Activated CD4-positive, alpha-beta T cell treated with anti-CD3 and anti-CD28 coated beads, Interleukin-2, amount 10 ng/mL, durations not matched to agents 24 days and 14 days (primary cell): Measurements from ENCODE around the gene MTX1. TPM values are rescaled to one million over a fixed set of nuclear protein-coding genes. Genes with fewer than 3 reads are reported as not detected.
"Not testable (repeated sequence)": the region's sequence is repeated elsewhere in the genome, so short reads cannot be mapped to it uniquely, and the experiment has no call there.

Experiments
- DNase-seq: peaks from one replicate; pipeline ENCODE4 v3.0.0; 2022
- H3K27ac Mint-ChIP-seq: one replicate; pipeline ENCODE4 v1.8.0; 2022; ENCODE audit warnings: mild to moderate bottlenecking, mixed read lengths
- H3K27me3 Mint-ChIP-seq: one replicate; pipeline ENCODE4 v1.8.0; 2022; ENCODE audit warnings: mixed read lengths
- H3K36me3 Mint-ChIP-seq: one replicate; pipeline ENCODE4 v1.8.0; 2022; ENCODE audit warnings: low read depth, mild to moderate bottlenecking, mixed read lengths
- H3K4me1 Mint-ChIP-seq: one replicate; pipeline ENCODE4 v1.8.0; 2021; ENCODE audit warnings: mixed read lengths
- H3K4me3 Mint-ChIP-seq: one replicate; pipeline ENCODE4 v1.8.0; 2022; ENCODE audit warnings: mild to moderate bottlenecking, moderate library complexity, mixed read lengths
- H3K9me3 Mint-ChIP-seq: one replicate; pipeline ENCODE4 v1.8.0; 2021; ENCODE audit warnings: mixed read lengths
- intact Hi-C: fragments of 100-400 bp; cut with micrococcal nuclease; formaldehyde crosslinking; loops from one replicate; pipeline ENCODE4 v1.15.1; 2023
- total RNA-seq: library from RNA; stranded (reverse); gene quantifications from 2 replicates; pipeline ENCODE4 v1.2.3, GENCODE V29; 2022

Gene MTX1
- total RNA-seq, 1 donor from 2014 or later, result 64.7 TPM

GRCh38 chr1:155200920-155201319 lies 7.6 kb upstream of the MTX1 start:
- no peak for DNase-seq
- H3K27me3 Mint-ChIP-seq, result no peaks in the 10 kb centered on the region
- peaks cover 5% of the 10 kb centered on the region for H3K4me1 Mint-ChIP-seq
- H3K27ac Mint-ChIP-seq, result no peak overlapping the region
- H3K36me3 Mint-ChIP-seq, result peaks cover 21% of the 10 kb centered on the region
- intact Hi-C loops, result no loop called here
- no peaks in the 10 kb centered on the region for H3K9me3 Mint-ChIP-seq
- H3K4me3 Mint-ChIP-seq, result no peak overlapping the region

GRCh38 chr1:155202198-155202597 lies 6.3 kb upstream of the MTX1 start:
- Mint-ChIP-seq H3K9me3 (no peaks in the 10 kb centered on the region), H3K4me1 (peaks cover 8% of the 10 kb centered on the region), H3K27ac (no peak overlapping the region), H3K36me3 (peaks cover 16% of the 10 kb centered on the region), H3K27me3 (no peaks in the 10 kb centered on the region), H3K4me3 (no peak overlapping the region)
- no peak for DNase-seq
- intact Hi-C loops, result no loop called here

- Mint-ChIP-seq H3K4me3 (no peak overlapping the region), H3K36me3 (peaks cover 13% of the 10 kb centered on the region), H3K9me3 (no peaks in the 10 kb centered on the region), H3K27ac (peak overlapping the region; percentile 49), H3K27me3 (no peaks in the 10 kb centered on the region), H3K4me1 (peaks cover 13% of the 10 kb centered on the region)
- DNase-seq, result no peak
- intact Hi-C loops, result no loop called here
Observed at GRCh38 chr1:155202731-155203515, 5.6 kb upstream of the MTX1 start.

DNA sequence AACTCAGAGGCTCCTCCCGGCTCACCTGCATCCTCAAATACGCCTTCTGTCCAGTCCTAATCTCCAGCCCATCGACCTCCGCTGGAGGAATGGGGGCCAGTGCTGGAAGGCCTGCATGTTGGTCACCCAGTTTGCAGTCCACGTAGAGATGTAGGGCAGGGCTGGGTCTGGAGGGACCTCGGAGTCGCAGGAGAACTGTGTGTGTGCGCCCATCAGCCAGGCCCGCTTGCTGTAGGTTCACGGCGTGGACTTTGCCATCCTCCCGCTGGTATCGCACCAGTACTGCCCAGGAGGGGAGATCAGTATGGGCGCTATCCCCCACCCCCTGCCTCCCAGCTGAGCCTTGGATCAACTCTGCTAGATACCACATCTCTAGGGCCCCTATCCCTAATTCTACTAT lies 3.5 kb upstream of the MTX1 start:
- no peak for DNase-seq
- Mint-ChIP-seq H3K4me1 (peaks cover 21% of the 10 kb centered on the region), H3K9me3 (no peaks in the 10 kb centered on the region), H3K27me3 (no peaks in the 10 kb centered on the region), H3K36me3 (peaks cover 7% of the 10 kb centered on the region), H3K27ac (no peak overlapping the region), H3K4me3 (no peak overlapping the region)
- intact Hi-C loops, result loop anchor here (5.0 kb wide), 2 partner anchors 57 to 117 kb away; partner anchors contain the start of genes RUSC1 and SCAMP3

DNA sequence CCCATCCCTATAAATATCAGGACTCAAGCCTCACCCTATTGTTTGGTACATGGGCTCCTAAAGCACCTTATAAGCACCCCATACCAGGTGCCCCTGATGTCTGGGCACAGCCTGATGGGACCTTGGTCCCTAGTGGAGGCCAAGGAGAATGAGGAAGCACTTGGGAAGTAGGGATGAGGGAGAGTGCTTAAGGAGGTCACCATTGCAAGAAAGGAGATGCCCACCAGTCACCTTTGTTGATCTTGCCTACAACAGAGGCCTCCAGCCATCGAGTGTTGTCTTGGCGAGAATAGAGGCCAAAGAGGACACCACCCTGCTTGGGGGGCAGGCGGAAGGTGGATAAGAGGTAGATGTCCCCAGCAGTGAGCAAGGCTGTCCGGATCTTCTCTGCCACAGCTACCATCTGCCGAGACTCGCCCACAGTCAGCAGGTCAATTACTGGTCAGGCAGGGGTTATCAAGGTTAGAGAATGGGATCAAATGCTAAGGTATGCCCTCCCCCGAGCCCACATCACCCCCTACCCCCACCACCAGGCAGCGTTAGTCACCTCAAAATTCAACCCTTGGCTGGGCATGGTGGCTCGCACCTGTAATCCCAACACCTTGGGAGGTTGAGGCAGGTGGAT lies 2.4 kb upstream of the MTX1 start:
- no peak overlapping the region for H3K4me3 Mint-ChIP-seq

GRCh38 chr1:155206891-155207805 lies 1.3 kb upstream of the MTX1 start:
- Mint-ChIP-seq H3K4me3 (peak overlapping the region; percentile 62), H3K27ac (peak overlapping the region; percentile 83), H3K4me1 (peaks cover 29% of the 10 kb centered on the region), H3K27me3 (no peaks in the 10 kb centered on the region), H3K36me3 (peaks cover 4% of the 10 kb centered on the region), H3K9me3 (no peaks in the 10 kb centered on the region)
- intact Hi-C loops, result loop anchor here (2.0 to 5.0 kb wide), 3 partner anchors 55 to 386 kb away; partner anchors contain the start of genes RUSC1 and SCAMP3
- peak; percentile 97 for DNase-seq

More for the DNA sequence above, 2.4 kb upstream of the MTX1 start:
- H3K27me3 Mint-ChIP-seq, result no peaks in the 10 kb centered on the region
- intact Hi-C loops, result loop anchor here (2.0 to 5.0 kb wide), 3 partner anchors 56 to 387 kb away; partner anchors contain the start of genes RUSC1 and SCAMP3
- H3K9me3 Mint-ChIP-seq, result no peaks in the 10 kb centered on the region
- H3K4me1 Mint-ChIP-seq, result peaks cover 26% of the 10 kb centered on the region
- no peak overlapping the region for H3K27ac Mint-ChIP-seq
- peaks cover 6% of the 10 kb centered on the region for H3K36me3 Mint-ChIP-seq
- no peak for DNase-seq

- Mint-ChIP-seq H3K4me1 (peaks cover 26% of the 10 kb centered on the region), H3K4me3 (peak within 1 kb of the TSS; percentile 95), H3K9me3 (no peaks in the 10 kb centered on the region), H3K27ac (peak within 1 kb of the TSS; percentile 93), H3K27me3 (no peaks in the 10 kb centered on the region), H3K36me3 (peaks cover 4% of the 10 kb centered on the region)
- no peak for DNase-seq
- intact Hi-C loops, result loop anchor here (1.0 to 5.0 kb wide), 5 partner anchors 18 to 385 kb away; partner anchors contain the start of genes RUSC1 and SCAMP3
Observed at GRCh38 chr1:155207806-155208540, 522 bp upstream of the MTX1 start, which contains the start of gene THBS3. Gene THBS3 (minus strand): TSS chr1:155207897. CDS start chr1:155207876, 21 bp downstream.

- intact Hi-C loops, result loop anchor here (1.0 to 5.0 kb wide), 4 partner anchors 15 to 113 kb away; partner anchors contain the start of genes RUSC1 and SCAMP3
- Mint-ChIP-seq H3K27me3 (no peaks in the 10 kb centered on the region), H3K27ac (peak overlapping the region; percentile 93), H3K36me3 (peaks cover 4% of the 10 kb centered on the region), H3K4me3 (peak overlapping the region; percentile 95), H3K9me3 (no peaks in the 10 kb centered on the region), H3K4me1 (peaks cover 26% of the 10 kb centered on the region)
- no peak for DNase-seq
Observed at GRCh38 chr1:155209312-155209721, 822 bp downstream of the MTX1 start.

DNA sequence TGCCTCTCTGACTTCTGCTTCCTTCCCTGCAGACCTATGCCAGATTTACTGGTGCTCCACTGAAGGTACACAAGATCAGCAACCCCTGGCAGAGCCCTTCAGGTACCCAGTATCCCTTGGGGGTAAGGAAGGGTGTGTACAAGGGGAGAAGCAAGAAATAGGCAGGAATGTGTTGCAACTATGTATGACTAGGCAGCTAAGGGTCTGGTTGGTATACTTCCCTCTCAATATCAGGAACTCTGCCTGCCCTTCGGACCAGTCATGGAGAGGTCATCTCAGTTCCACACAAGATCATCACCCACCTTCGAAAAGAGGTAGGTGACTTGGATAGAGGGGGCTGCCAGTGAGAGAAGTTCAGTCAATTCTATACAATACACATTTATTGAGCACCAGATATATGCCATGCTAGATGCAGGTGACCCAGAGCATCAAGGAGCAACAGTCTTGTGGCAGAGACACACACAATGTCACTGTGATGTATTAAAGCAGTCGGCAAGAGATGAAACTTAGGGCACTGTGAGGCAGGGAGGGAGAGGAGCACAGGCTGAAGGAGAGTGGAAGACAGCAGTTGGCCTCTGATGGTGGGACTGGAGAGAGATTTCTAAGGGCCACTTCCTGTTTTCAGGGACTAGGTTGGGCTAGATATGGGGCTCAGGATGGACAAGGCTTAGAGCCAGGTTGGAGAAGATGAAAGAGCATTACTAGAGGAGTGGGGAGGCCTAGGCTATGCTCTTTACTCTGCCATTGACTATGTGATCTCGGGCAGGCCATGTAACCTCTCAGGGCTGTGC lies 2.0 kb downstream of the MTX1 start:
- Mint-ChIP-seq H3K27me3 (no peaks in the 10 kb centered on the region), H3K36me3 (peaks cover 11% of the 10 kb centered on the region), H3K4me3 (peak overlapping the region; percentile 42), H3K4me1 (peaks cover 30% of the 10 kb centered on the region), H3K27ac (peak overlapping the region; percentile 34), H3K9me3 (no peaks in the 10 kb centered on the region)
- intact Hi-C loops, result no loop called here
- no peak for DNase-seq

- H3K27me3 Mint-ChIP-seq, H3K27ac Mint-ChIP-seq, H3K9me3 Mint-ChIP-seq, DNase-seq, H3K4me3 Mint-ChIP-seq, intact Hi-C loops: not testable (repeated sequence)
- Mint-ChIP-seq H3K36me3 (peaks cover 12% of the 10 kb centered on the region), H3K4me1 (peaks cover 30% of the 10 kb centered on the region)
Observed at GRCh38 chr1:155211381-155212050, 3.0 kb downstream of the MTX1 start.

- Mint-ChIP-seq H3K36me3 (peaks cover 12% of the 10 kb centered on the region), H3K4me1 (peaks cover 26% of the 10 kb centered on the region)
- H3K27me3 Mint-ChIP-seq, DNase-seq, H3K9me3 Mint-ChIP-seq, H3K4me3 Mint-ChIP-seq, intact Hi-C loops, H3K27ac Mint-ChIP-seq: not testable (repeated sequence)
Observed at GRCh38 chr1:155212051-155212440, 3.6 kb downstream of the MTX1 start.

- Mint-ChIP-seq H3K4me1 (peaks cover 24% of the 10 kb centered on the region), H3K36me3 (peaks cover 15% of the 10 kb centered on the region), H3K27ac (peak overlapping the region; percentile 68)
- H3K4me3 Mint-ChIP-seq, DNase-seq, intact Hi-C loops, H3K9me3 Mint-ChIP-seq, H3K27me3 Mint-ChIP-seq: not testable (repeated sequence)
Observed at GRCh38 chr1:155214702-155215101, 6.2 kb downstream of the MTX1 start.
